H1 (cell line): Measurements from ENCODE around the gene CYB5R3.
A peak's percentile ranks its signal among the peaks of the same experiment; 100 is the strongest.

Experiments used
- CHD1 ChIP-seq: IDR thresholded peaks from 2 replicates; pipeline ENCODE4 v1.6.1; 2012; ENCODE audit warnings: low read depth, low read length, improper control_type of control experiment
- EP300 ChIP-seq, 2 experiments: IDR thresholded peaks; 1 replicate in 1 of 2; 2 replicates in 1 of 2; pipeline ENCODE4 v1.6.1; 2011 to 2012; ENCODE audit warnings: low read depth in 2 of 2, low read length in 2 of 2, mild to moderate bottlenecking in 2 of 2, borderline replicate concordance in 1 of 2, inconsistent platforms in 1 of 2, moderate library complexity in 1 of 2
- GABPA ChIP-seq: IDR thresholded peaks from 2 replicates; pipeline ENCODE4 v1.6.1; 2011; ENCODE audit warnings: mild to moderate bottlenecking, low read length, moderate library complexity, borderline replicate concordance; ENCODE audit not compliant: insufficient read depth
- HDAC6 ChIP-seq: IDR thresholded peaks from one replicate; pipeline ENCODE4 v1.7.1; 2012; ENCODE audit warnings: low read depth, mild to moderate bottlenecking, inconsistent platforms, low read length, moderate library complexity
- KDM5A ChIP-seq: fragments of 200-600 bp; IDR thresholded peaks from 2 replicates; pipeline ENCODE4 v1.7.1; 2012; ENCODE audit warnings: mild to moderate bottlenecking, low read length, inconsistent platforms, mixed read lengths
- NANOG ChIP-seq: IDR thresholded peaks from 2 replicates; pipeline ENCODE4 v1.6.1; 2011; ENCODE audit warnings: low read length, low read depth, mild to moderate bottlenecking, inconsistent platforms; ENCODE audit not compliant: insufficient read depth, poor library complexity, severe bottlenecking
- POLR2A ChIP-seq, 2 experiments: IDR thresholded peaks; 1 replicate in 1 of 2; 2 replicates in 1 of 2; pipeline ENCODE4 v1.6.1; 2011; ENCODE audit warnings: low read depth in 2 of 2, low read length in 2 of 2, mild to moderate bottlenecking in 2 of 2; ENCODE audit errors: control extremely low read depth in 1 of 2
- POLR2AphosphoS5 ChIP-seq: IDR thresholded peaks from 2 replicates; pipeline ENCODE4 v1.6.1; 2011; ENCODE audit warnings: low read depth, low read length
- RAD21 ChIP-seq, 2 experiments: IDR thresholded peaks in 1 of 2; conservative IDR thresholded peaks in 1 of 2; 2 replicates each; pipeline ENCODE4 v1.6.1; 2011; ENCODE audit warnings: low read depth in 2 of 2, low read length in 2 of 2, improper control_type of control experiment in 1 of 2, inconsistent platforms in 1 of 2, mild to moderate bottlenecking in 1 of 2, moderate library complexity in 1 of 2
- TAF1 ChIP-seq: IDR thresholded peaks from 2 replicates; pipeline ENCODE4 v1.6.1; 2011; ENCODE audit warnings: mild to moderate bottlenecking, low read depth, low read length
- TF ChIP-seq, protein P1 (sequence below), 3 experiments: IDR thresholded peaks; 1 replicate in 2 of 3; 2 replicates in 1 of 3; pipeline versions ENCODE4 v1.5.1 to v1.6.1; 2011; ENCODE audit warnings: low read length in 3 of 3, mild to moderate bottlenecking in 3 of 3, inconsistent platforms in 2 of 3, low read depth in 1 of 3, moderate library complexity in 1 of 3; ENCODE audit not compliant: insufficient read depth in 1 of 3; ENCODE audit errors: control extremely low read depth in 1 of 3

- TF ChIP-seq EP300 (IDR thresholded peaks at IDR 0.05; ENCODE audit: borderline replicate concordance in 1 of 2, low read depth in 2 of 2, low read length in 2 of 2) (no peak), CHD1 (no peak), TAF1 (no peak), NANOG (no peak), KDM5A (no peak), HDAC6 (no peak), POLR2A (IDR thresholded peaks at IDR 0.05; ENCODE audit: control extremely low read depth in 1 of 2, low read depth in 2 of 2, low read length in 2 of 2) (no peak), POLR2AphosphoS5 (no peak), RAD21 (IDR thresholded peaks at IDR 0.05 in 1 of 2, conservative IDR thresholded peaks at IDR 0.05 in 1 of 2; ENCODE audit: low read depth in 2 of 2, low read length in 2 of 2) (peak; percentile 56 to 67), GABPA (no peak)
- TF ChIP-seq, protein P1, sequence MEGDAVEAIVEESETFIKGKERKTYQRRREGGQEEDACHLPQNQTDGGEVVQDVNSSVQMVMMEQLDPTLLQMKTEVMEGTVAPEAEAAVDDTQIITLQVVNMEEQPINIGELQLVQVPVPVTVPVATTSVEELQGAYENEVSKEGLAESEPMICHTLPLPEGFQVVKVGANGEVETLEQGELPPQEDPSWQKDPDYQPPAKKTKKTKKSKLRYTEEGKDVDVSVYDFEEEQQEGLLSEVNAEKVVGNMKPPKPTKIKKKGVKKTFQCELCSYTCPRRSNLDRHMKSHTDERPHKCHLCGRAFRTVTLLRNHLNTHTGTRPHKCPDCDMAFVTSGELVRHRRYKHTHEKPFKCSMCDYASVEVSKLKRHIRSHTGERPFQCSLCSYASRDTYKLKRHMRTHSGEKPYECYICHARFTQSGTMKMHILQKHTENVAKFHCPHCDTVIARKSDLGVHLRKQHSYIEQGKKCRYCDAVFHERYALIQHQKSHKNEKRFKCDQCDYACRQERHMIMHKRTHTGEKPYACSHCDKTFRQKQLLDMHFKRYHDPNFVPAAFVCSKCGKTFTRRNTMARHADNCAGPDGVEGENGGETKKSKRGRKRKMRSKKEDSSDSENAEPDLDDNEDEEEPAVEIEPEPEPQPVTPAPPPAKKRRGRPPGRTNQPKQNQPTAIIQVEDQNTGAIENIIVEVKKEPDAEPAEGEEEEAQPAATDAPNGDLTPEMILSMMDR (IDR thresholded peaks at IDR 0.05; ENCODE audit: control extremely low read depth in 1 of 3, insufficient read depth in 1 of 3, low read depth in 1 of 3, low read length in 3 of 3), result peak; percentile 52 to 67 (median 59)
These were observed 43.3 kb upstream of the CYB5R3 start for GRCh38 chr22:42692239-42693054.
